Testis (tissue), 2 donors: ENCODE measurements around the gene ILDR1.

Source experiments
- CTCF ChIP-seq, 3 experiments: fragments of 450-650 bp in 2 of 3; fragments of 200-600 bp in 1 of 3; sonication (generic) in 1 of 3; IDR thresholded peaks; one replicate each; pipeline ENCODE4 v1.5.1; 2016 to 2019; ENCODE audit warnings: antibody characterized with exemption in 3 of 3, mild to moderate bottlenecking in 2 of 3, moderate library complexity in 1 of 3
- POLR2A ChIP-seq: fragments of 450-650 bp; IDR thresholded peaks from one replicate; pipeline ENCODE4 v1.6.1; 2017; ENCODE audit warnings: antibody characterized with exemption, mild to moderate bottlenecking, moderate library complexity

- TF ChIP-seq CTCF (IDR thresholded peaks at IDR 0.05) (no peak), POLR2A (no peak)
These were observed 2.8 kb upstream of the ILDR1 start for GRCh38 chr3:122024800-122025199.
